Measurements from ENCODE around the gene AKR7A3.
A peak's percentile ranks its signal among the peaks of the same experiment; 100 is the strongest.
"Not testable (repeated sequence)": the region's sequence is repeated elsewhere in the genome, so short reads cannot be mapped to it uniquely, and the experiment has no call there.

AKR7A3 gene

GRCh38 chr1:19262744-19263143 lies 25.8 kb downstream of the AKR7A3 start:
- Histone ChIP-seq H3K4me3 (ENCODE audit: low read depth, low read length) (no peak overlapping the region), H3K4me1 (ENCODE audit: control insufficient read depth, insufficient read depth, low read length) (no peaks in the 10 kb centered on the region), H3K9ac (ENCODE audit: low read depth, low read length) (no peak overlapping the region), H3K9me3 (ENCODE audit: control insufficient read depth, insufficient read depth, low read length) (no peaks in the 10 kb centered on the region), H3K27me3 (ENCODE audit: control insufficient read depth, insufficient read depth, low read length) (no peaks in the 10 kb centered on the region), H3K36me3 (ENCODE audit: control insufficient read depth, insufficient read depth, low read length) (peaks cover 31% of the 10 kb centered on the region), H3K27ac (ENCODE audit: low read depth, low read length) (no peak overlapping the region)

- Histone ChIP-seq H3K27me3 (ENCODE audit: control insufficient read depth, insufficient read depth, low read length) (no peaks in the 10 kb centered on the region), H3K4me3 (ENCODE audit: low read depth, low read length) (no peak overlapping the region), H3K9me3 (ENCODE audit: control insufficient read depth, insufficient read depth, low read length) (no peaks in the 10 kb centered on the region), H3K27ac (ENCODE audit: low read depth, low read length) (no peak overlapping the region), H3K4me1 (ENCODE audit: control insufficient read depth, insufficient read depth, low read length) (no peaks in the 10 kb centered on the region), H3K36me3 (ENCODE audit: control insufficient read depth, insufficient read depth, low read length) (peaks cover 38% of the 10 kb centered on the region), H3K9ac (ENCODE audit: low read depth, low read length) (no peak overlapping the region)
Observed at GRCh38 chr1:19262047-19262446, 26.5 kb downstream of the AKR7A3 start.

GRCh38 chr1:19260211-19261138 lies 28.1 kb downstream of the AKR7A3 start:
- Histone ChIP-seq H3K27me3 (ENCODE audit: control insufficient read depth, insufficient read depth, low read length) (no peaks in the 10 kb centered on the region), H3K4me3 (ENCODE audit: low read depth, low read length) (no peak overlapping the region), H3K4me1 (ENCODE audit: control insufficient read depth, insufficient read depth, low read length) (no peaks in the 10 kb centered on the region), H3K36me3 (ENCODE audit: control insufficient read depth, insufficient read depth, low read length) (peaks cover 54% of the 10 kb centered on the region), H3K9me3 (ENCODE audit: control insufficient read depth, insufficient read depth, low read length) (no peaks in the 10 kb centered on the region), H3K9ac (ENCODE audit: low read depth, low read length) (no peak overlapping the region), H3K27ac (ENCODE audit: low read depth, low read length) (no peak overlapping the region)

GRCh38 chr1:19258353-19258752 lies 30.2 kb downstream of the AKR7A3 start:
- Histone ChIP-seq H3K4me3 (ENCODE audit: low read depth, low read length) (no peak overlapping the region), H3K9ac (ENCODE audit: low read depth, low read length) (no peak overlapping the region), H3K9me3 (ENCODE audit: control insufficient read depth, insufficient read depth, low read length) (no peaks in the 10 kb centered on the region), H3K27me3 (ENCODE audit: control insufficient read depth, insufficient read depth, low read length) (no peaks in the 10 kb centered on the region), H3K4me1 (ENCODE audit: control insufficient read depth, insufficient read depth, low read length) (peaks cover 2% of the 10 kb centered on the region), H3K27ac (ENCODE audit: low read depth, low read length) (no peak overlapping the region), H3K36me3 (ENCODE audit: control insufficient read depth, insufficient read depth, low read length) (peaks cover 71% of the 10 kb centered on the region)

- H3K4me1 ChIP-seq (ENCODE audit: control insufficient read depth, insufficient read depth, low read length): peaks cover 9% of the 10 kb centered on the region
- H3K4me3 ChIP-seq (ENCODE audit: low read depth, low read length): no peak overlapping the region
- no peaks in the 10 kb centered on the region for H3K27me3 ChIP-seq (ENCODE audit: control insufficient read depth, insufficient read depth, low read length)
- H3K9ac ChIP-seq (ENCODE audit: low read depth, low read length): no peak overlapping the region
- peaks cover 71% of the 10 kb centered on the region for H3K36me3 ChIP-seq (ENCODE audit: control insufficient read depth, insufficient read depth, low read length)
- no peak overlapping the region for H3K27ac ChIP-seq (ENCODE audit: low read depth, low read length)
- no peaks in the 10 kb centered on the region for H3K9me3 ChIP-seq (ENCODE audit: control insufficient read depth, insufficient read depth, low read length)
Observed at GRCh38 chr1:19257178-19257914, 31.2 kb downstream of the AKR7A3 start.

- not testable (repeated sequence) for H3K9me3 ChIP-seq (ENCODE audit: control insufficient read depth, insufficient read depth, low read length); H3K9ac ChIP-seq (ENCODE audit: low read depth, low read length); H3K27me3 ChIP-seq (ENCODE audit: control insufficient read depth, insufficient read depth, low read length); H3K27ac ChIP-seq (ENCODE audit: low read depth, low read length); H3K4me3 ChIP-seq (ENCODE audit: low read depth, low read length); H3K4me1 ChIP-seq (ENCODE audit: control insufficient read depth, insufficient read depth, low read length)
- peaks cover 71% of the 10 kb centered on the region for H3K36me3 ChIP-seq (ENCODE audit: control insufficient read depth, insufficient read depth, low read length)
Observed at GRCh38 chr1:19256301-19256700, 32.3 kb downstream of the AKR7A3 start.

- no peak overlapping the region for H3K9ac ChIP-seq (ENCODE audit: low read depth, low read length)
- no peaks in the 10 kb centered on the region for H3K27me3 ChIP-seq (ENCODE audit: control insufficient read depth, insufficient read depth, low read length)
- H3K36me3 ChIP-seq (ENCODE audit: control insufficient read depth, insufficient read depth, low read length): peaks cover 66% of the 10 kb centered on the region
Observed at GRCh38 chr1:19255288-19255687, 33.3 kb downstream of the AKR7A3 start.

GRCh38 chr1:19254416-19254815 lies 34.2 kb downstream of the AKR7A3 start:
- H3K36me3 ChIP-seq (ENCODE audit: control insufficient read depth, insufficient read depth, low read length): peaks cover 57% of the 10 kb centered on the region
- peaks cover 16% of the 10 kb centered on the region for H3K4me1 ChIP-seq (ENCODE audit: control insufficient read depth, insufficient read depth, low read length)
- H3K9me3 ChIP-seq (ENCODE audit: control insufficient read depth, insufficient read depth, low read length): no peaks in the 10 kb centered on the region
- no peaks in the 10 kb centered on the region for H3K27me3 ChIP-seq (ENCODE audit: control insufficient read depth, insufficient read depth, low read length)
- no peak overlapping the region for H3K9ac ChIP-seq (ENCODE audit: low read depth, low read length)
- no peak overlapping the region for H3K4me3 ChIP-seq (ENCODE audit: low read depth, low read length)
- H3K27ac ChIP-seq (ENCODE audit: low read depth, low read length): peak overlapping the region; percentile 46

More at GRCh38 chr1:19255288-19255687, 33.3 kb downstream of the AKR7A3 start:
- Histone ChIP-seq H3K27ac (ENCODE audit: low read depth, low read length) (no peak overlapping the region), H3K4me3 (ENCODE audit: low read depth, low read length) (no peak overlapping the region), H3K4me1 (ENCODE audit: control insufficient read depth, insufficient read depth, low read length) (peaks cover 14% of the 10 kb centered on the region), H3K9me3 (ENCODE audit: control insufficient read depth, insufficient read depth, low read length) (no peaks in the 10 kb centered on the region)

GRCh38 chr1:19251305-19252196 lies 37.0 kb downstream of the AKR7A3 start, which contains the start of the genes EMC1 and MRTO4:
Gene EMC1 (minus strand): TSS chr1:19251524. CDS start chr1:19251509, 15 bp downstream.
Gene MRTO4 (plus strand): TSS chr1:19251805. CDS start chr1:19251836, 31 bp downstream.
- no peaks in the 10 kb centered on the region for H3K9me3 ChIP-seq (ENCODE audit: control insufficient read depth, insufficient read depth, low read length)
- peak within 1 kb of the TSS; percentile 100 for H3K4me3 ChIP-seq (ENCODE audit: low read depth, low read length)
- peak within 1 kb of the TSS; percentile 98 for H3K27ac ChIP-seq (ENCODE audit: low read depth, low read length)
- no peaks in the 10 kb centered on the region for H3K27me3 ChIP-seq (ENCODE audit: control insufficient read depth, insufficient read depth, low read length)
- peaks cover 16% of the 10 kb centered on the region for H3K4me1 ChIP-seq (ENCODE audit: control insufficient read depth, insufficient read depth, low read length)
- H3K9ac ChIP-seq (ENCODE audit: low read depth, low read length): peak within 1 kb of the TSS; percentile 99
- H3K36me3 ChIP-seq (ENCODE audit: control insufficient read depth, insufficient read depth, low read length): peaks cover 28% of the 10 kb centered on the region

GRCh38 chr1:19250629-19251304 lies 37.8 kb downstream of the AKR7A3 start:
- peak overlapping the region; percentile 99 for H3K9ac ChIP-seq (ENCODE audit: low read depth, low read length)
- H3K27ac ChIP-seq (ENCODE audit: low read depth, low read length): peak overlapping the region; percentile 98
- no peaks in the 10 kb centered on the region for H3K27me3 ChIP-seq (ENCODE audit: control insufficient read depth, insufficient read depth, low read length)
- H3K4me1 ChIP-seq (ENCODE audit: control insufficient read depth, insufficient read depth, low read length): peaks cover 16% of the 10 kb centered on the region
- peak overlapping the region; percentile 100 for H3K4me3 ChIP-seq (ENCODE audit: low read depth, low read length)
- peaks cover 20% of the 10 kb centered on the region for H3K36me3 ChIP-seq (ENCODE audit: control insufficient read depth, insufficient read depth, low read length)
- H3K9me3 ChIP-seq (ENCODE audit: control insufficient read depth, insufficient read depth, low read length): no peaks in the 10 kb centered on the region
